Stimulated activated CD8-positive, alpha-beta memory T cell treated with anti-CD3 and anti-CD28 coated beads, Interleukin-12 subunit alpha, Interleukin-12 subunit beta, amount 100 ng/mL, for 1 hour (primary cell): ENCODE results near the gene ROBO1.

ENCODE experiments used
- DNase-seq: peaks from one replicate; pipeline ENCODE4 v3.0.0-alpha.2; 2020; ENCODE audit warnings: low read depth

ROBO1 gene

GRCh38 chr3:79162653-79163052 is 605.1 kb downstream of the ROBO1 start:
- DNase-seq = no peak

DNA sequence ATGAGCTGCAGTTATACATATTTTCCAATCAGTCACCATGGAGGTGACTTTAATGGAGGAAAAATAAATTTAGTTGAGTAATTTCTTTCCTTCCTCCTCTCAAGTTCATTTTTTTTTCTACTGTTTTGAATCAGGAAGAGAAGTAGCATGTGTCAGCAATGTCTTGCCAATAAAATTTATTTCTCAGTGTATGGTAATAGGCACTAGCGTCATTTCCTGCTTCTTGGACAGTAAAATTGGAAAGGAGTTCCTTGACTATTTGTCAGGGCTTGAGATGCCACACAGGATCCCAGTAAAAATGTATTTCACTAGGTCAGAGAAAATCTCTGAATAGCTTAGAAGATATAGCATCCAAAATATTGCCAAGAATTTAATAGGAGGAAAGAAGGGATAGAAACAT is 605.9 kb downstream of the ROBO1 start:
- DNase-seq = no peak

DNA sequence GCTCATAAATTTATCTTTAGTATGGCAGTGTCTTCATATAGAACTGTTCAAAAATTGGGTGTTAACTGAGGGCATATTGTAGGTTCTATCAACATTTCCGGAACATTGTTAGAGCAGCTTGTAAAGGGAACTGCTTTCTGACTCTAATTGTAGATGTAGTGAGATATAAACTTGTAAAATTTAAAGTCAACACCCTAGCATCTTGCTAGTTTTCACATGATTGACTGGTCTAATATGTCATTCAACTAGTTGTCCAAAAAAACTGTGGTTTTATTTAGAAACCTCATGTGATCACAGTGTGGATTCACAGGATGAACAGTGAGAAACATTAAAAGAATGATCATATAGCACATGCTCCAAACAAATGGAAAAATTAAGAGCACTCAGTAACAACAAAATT is 607.4 kb downstream of the ROBO1 start:
- DNase-seq = no peak

GRCh38 chr3:79159736-79160135 is 608.1 kb downstream of the ROBO1 start:
- DNase-seq = no peak

DNA sequence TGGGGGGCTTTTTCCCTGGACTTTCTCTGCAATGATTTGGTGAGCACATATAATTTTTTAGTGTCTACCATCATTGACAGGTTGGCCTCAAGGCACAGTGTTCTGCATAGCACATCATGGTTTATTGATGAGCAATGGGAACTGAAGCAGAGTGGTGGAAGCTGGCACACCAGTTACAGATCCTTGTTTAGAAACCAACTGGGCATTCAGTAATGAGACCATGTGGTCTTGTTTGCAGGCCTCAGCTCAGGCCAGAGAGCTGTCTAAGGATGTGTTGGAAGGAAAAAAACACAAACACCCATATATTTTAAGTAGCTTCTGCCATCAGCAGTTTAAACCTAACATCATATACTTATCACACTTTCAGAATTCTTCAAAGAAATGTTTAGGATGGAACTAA is 610.6 kb downstream of the ROBO1 start:
- no peak for DNase-seq

DNA sequence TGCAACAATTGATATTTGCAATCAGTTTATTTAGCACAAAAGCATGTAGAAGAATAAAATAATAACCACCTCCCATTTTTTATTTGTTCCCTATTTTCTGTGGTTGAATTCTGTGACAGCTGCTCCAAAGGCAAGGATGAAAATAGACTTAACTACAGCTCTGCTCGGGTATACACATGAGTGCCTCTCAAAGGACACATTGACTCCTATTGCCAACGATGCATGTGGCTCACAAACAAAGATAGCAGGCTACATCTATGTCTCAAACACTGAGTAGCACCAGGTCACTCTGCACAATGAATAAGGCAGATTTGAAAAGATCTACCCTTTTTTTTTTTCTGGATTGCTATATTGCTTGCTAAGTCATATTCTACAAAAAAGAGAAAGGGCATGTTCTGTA is 612.9 kb downstream of the ROBO1 start:
- no peak for DNase-seq

GRCh38 chr3:79148786-79149185 is 619.0 kb downstream of the ROBO1 start:
- no peak for DNase-seq

- DNase-seq = no peak
Observed at GRCh38 chr3:79146024-79146423, 621.8 kb downstream of the ROBO1 start.

DNA sequence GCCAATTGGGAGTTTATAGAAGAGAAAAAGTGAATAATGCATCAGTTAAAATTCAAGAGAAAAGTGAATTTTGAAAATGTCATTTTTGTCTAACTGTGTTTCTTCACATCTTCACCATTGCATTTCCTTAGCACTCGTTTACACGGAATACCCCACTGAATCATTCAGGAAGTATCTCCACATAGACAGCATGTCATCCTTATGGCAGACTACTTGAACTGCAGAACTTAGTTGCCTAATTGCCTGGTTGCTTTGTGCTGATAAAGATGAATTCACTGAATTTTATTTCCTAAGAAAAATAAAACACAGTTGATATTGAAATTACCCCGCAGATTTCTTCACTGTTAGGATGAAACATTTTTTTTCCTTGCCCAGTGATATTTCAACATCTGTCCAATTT is 627.1 kb downstream of the ROBO1 start:
- no peak for DNase-seq

DNA sequence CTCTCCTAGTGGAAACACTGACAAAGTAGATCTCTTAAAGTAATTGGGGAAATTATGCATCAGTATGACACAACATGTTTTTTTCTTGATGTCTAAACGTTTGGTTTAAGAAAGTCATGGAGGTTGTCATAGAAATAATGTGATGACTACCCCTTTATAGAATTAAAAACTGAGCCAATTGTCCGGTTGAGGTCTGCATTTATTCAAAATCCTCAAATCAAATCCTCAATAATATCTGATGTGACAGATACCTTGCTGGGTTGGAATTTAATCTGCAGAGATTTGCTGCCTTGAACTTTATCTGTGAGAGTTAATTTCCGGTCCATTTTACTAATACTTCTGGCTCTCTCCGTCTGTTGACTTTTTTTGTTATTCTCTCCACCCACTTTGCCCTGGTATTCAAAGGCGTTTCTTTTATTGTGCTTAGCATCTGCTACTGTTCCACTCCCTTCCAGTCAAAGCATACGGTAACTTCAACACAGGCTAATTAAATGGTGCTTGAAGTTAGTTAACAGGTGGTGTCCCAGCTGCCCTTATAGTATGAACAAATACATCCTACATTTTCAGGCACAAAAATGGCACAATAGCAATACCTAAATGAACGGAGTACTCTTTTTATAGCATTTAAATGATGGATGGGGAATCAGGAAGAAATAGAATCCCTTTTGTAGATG is 628.3 kb downstream of the ROBO1 start:
- no peak for DNase-seq

GRCh38 chr3:79125313-79125984 is 642.3 kb downstream of the ROBO1 start:
- no peak for DNase-seq

- DNase-seq = no peak
Observed at GRCh38 chr3:79115458-79115857, 652.3 kb downstream of the ROBO1 start.

GRCh38 chr3:79113876-79114275 is 653.9 kb downstream of the ROBO1 start:
- DNase-seq = no peak

GRCh38 chr3:79111375-79112052 is 656.3 kb downstream of the ROBO1 start:
- no peak for DNase-seq

GRCh38 chr3:79109754-79110153 is 658.0 kb downstream of the ROBO1 start:
- no peak for DNase-seq

DNA sequence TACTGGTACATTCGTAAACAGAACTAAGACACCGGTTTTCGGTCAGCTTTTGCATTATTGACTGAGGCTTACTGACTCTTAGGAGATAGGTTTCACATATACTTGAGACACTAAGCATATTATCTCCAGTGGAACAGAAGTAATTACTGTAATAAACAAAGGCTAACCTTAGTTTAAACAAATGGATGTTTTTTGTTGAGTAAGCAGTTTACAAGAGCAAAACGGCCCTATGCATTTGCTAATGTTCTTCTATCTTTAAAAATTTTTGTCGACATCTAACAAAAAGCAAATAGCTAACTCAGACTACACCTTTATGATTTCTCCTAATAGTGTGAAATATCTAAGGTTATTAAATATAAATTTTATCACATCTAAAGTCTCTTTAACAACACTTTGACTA is 664.5 kb downstream of the ROBO1 start:
- DNase-seq = no peak

DNA sequence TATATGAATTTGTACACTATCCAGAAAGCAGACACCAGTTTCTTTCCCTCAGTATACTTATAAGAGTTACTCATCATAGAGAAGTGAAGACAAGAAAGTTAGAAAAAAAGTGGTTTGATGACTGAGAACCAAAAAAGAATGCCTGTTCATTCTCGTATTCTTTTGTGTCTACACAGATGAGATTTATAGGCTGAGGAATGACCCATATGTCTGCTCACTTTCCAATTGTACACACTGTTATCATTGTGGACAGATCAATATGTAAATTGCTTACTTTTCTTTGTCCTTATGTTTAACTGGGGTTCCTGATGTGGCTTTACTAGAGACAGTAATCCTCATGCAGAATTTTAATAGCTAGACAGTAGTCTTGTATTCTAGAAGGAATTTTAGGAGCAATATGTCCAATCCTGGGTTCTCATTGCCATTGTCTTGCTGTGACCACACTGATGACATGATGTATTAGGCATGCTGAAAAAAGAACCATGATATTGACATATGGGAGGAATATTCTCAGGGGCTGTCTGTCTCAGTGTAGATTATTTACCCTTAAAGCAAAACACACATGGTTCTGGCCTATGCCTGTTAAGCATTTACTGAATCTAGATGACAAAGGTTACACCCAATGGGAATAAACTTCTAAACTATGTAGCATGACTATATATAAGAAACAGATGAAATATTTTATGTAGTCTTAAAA is 669.7 kb downstream of the ROBO1 start:
- DNase-seq = no peak

GRCh38 chr3:79094654-79095053 is 673.1 kb downstream of the ROBO1 start:
- DNase-seq = no peak

- DNase-seq = no peak
Observed at GRCh38 chr3:79086514-79086913, 681.3 kb downstream of the ROBO1 start.

DNA sequence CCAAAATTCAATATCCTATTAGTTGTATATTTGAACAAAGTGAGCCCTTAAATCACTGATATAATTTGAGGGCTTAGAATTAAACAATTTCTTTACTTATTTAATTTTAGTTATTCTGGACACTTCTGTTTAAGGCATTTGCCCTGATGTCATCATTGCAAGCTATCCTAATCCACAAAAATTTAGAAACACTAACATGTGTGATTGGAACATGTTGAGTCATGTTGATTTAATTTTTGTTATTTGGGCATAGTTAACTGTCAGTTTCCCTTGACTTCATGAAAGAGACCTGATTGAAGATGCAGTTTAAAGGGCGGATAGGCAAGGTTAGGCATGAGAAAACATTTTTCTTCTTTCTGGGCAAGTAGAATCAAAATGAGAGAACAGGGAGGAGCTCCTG is 682.6 kb downstream of the ROBO1 start:
- DNase-seq = no peak

DNA sequence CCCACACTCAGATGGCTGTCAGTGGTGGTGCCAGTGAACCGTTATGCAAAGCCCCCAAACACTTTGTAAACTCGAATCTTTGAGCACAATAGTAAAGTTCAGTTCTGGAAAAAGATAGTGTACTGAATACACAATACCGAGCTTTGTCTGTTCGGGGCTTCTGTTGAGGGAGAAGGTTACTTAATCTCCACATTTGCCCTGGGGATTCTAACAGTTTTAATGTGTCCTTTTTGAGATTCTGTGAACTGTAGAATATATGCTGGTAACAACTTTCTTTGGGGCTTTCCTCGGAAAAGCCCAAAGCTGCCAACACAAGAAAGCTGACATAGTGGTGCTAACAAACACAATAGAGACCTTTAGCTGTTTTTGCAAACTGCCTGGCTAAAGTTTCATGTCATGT is 686.5 kb downstream of the ROBO1 start:
- DNase-seq = no peak

- DNase-seq = no peak
Observed at GRCh38 chr3:79074558-79074957, 693.2 kb downstream of the ROBO1 start.

DNA sequence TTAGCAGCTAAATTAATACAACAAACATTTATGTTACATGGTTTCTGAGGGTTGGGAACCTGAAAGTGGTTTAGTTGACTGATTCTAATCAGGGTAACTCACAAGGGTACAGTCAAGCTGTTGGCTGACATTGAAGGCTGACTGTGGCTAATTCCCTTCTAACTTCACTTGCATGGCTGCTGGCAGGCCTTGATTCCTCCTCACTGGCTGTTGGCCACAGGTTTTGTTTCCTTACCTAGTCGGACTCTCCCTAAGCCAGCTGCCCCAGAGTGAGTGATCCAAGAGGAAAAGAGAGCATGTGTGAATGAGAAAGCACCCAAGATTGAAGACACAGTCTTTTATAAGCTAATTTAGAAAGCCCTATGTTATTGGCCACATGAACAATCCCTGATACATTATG is 700.1 kb downstream of the ROBO1 start:
- no peak for DNase-seq
